Breast epithelium (tissue), 4 donors: ENCODE data around the gene KRT10. TPM values are rescaled to one million over a fixed set of nuclear protein-coding genes. Genes with fewer than 3 reads are reported as not detected.

Source experiments
- DNase-seq, 2 donors: peaks; one replicate each; pipeline ENCODE4 v3.0.0-alpha.2; 2019; ENCODE audit warnings: low spot score in 2 of 2
- H3K27ac ChIP-seq, 2 donors: fragments of 200-600 bp; sonication (generic) in 1 of 2; one replicate each; pipeline ENCODE4 v1.5.1; 2016 to 2019; ENCODE audit warnings: mild to moderate bottlenecking in 1 of 2
- H3K27me3 ChIP-seq, 2 donors: fragments of 200-600 bp; sonication (generic) in 1 of 2; one replicate each; pipeline versions ENCODE4 v1.5.1 to v1.6.0; 2017 to 2019; ENCODE audit warnings: control low read depth in 1 of 2, mild to moderate bottlenecking in 1 of 2
- H3K36me3 ChIP-seq: fragments of 200-600 bp; one replicate; pipeline ENCODE4 v1.5.1; 2019
- H3K4me1 ChIP-seq, 2 donors: fragments of 200-600 bp; sonication (generic); one replicate each; pipeline ENCODE4 v1.5.1; 2016 to 2019; ENCODE audit warnings: control low read depth in 1 of 2
- H3K4me3 ChIP-seq, 3 donors: fragments of 200-600 bp; sonication (generic); 1 replicate in 2 of 3; 2 replicates in 1 of 3; pipeline ENCODE4 v1.5.1; 2016 to 2019; ENCODE audit warnings: mild to moderate bottlenecking in 3 of 3, moderate library complexity in 2 of 3
- H3K9me3 ChIP-seq, 2 donors: fragments of 200-600 bp; sonication (generic) in 1 of 2; one replicate each; pipeline ENCODE4 v1.5.1; 2016 to 2019; ENCODE audit warnings: control low read depth in 1 of 2
- POLR2A ChIP-seq: fragments of 450-650 bp; IDR thresholded peaks from one replicate; pipeline ENCODE4 v1.6.1; 2016; ENCODE audit warnings: antibody characterized with exemption, mild to moderate bottlenecking, moderate library complexity
- POLR2AphosphoS5 ChIP-seq, 3 donors: sonication (generic); formaldehyde crosslinking; IDR thresholded peaks; one replicate each; pipeline ENCODE4 v1.6.1; 2017; ENCODE audit warnings: antibody characterized with exemption in 3 of 3
- intact Hi-C: fragments of 100-400 bp; cut with DNase I; formaldehyde crosslinking; loops from one replicate; pipeline ENCODE4 v1.15.1; 2023; ENCODE audit warnings: low total_unique reads
- total RNA-seq, 3 donors: library from RNA; depleted of rRNA; stranded (reverse); fragments of >200 nt; gene quantifications; one replicate each; pipeline ENCODE4 v1.1.0, GENCODE V29; 2016
- TF ChIP-seq, protein P1 (sequence below), 3 donors: fragments of 450-650 bp; IDR thresholded peaks; one replicate each; pipeline ENCODE4 v1.5.1; 2016 to 2017; ENCODE audit warnings: antibody characterized with exemption in 3 of 3, mild to moderate bottlenecking in 3 of 3, moderate library complexity in 3 of 3

Gene KRT10
- total RNA-seq, 3 donors from 2014 or later = 6.2 to 14.7 (median 7.6) TPM

GRCh38 chr17:40827746-40828453 lies 5.5 kb upstream of the KRT10 start:
- no peaks in the 10 kb centered on the region for H3K4me1 ChIP-seq
- no peaks in the 10 kb centered on the region for H3K36me3 ChIP-seq
- H3K4me3 ChIP-seq = no peak overlapping the region
- DNase-seq = no peak
- intact Hi-C loops = no loop called here
- no peaks in the 10 kb centered on the region for H3K9me3 ChIP-seq
- TF ChIP-seq, protein P1, sequence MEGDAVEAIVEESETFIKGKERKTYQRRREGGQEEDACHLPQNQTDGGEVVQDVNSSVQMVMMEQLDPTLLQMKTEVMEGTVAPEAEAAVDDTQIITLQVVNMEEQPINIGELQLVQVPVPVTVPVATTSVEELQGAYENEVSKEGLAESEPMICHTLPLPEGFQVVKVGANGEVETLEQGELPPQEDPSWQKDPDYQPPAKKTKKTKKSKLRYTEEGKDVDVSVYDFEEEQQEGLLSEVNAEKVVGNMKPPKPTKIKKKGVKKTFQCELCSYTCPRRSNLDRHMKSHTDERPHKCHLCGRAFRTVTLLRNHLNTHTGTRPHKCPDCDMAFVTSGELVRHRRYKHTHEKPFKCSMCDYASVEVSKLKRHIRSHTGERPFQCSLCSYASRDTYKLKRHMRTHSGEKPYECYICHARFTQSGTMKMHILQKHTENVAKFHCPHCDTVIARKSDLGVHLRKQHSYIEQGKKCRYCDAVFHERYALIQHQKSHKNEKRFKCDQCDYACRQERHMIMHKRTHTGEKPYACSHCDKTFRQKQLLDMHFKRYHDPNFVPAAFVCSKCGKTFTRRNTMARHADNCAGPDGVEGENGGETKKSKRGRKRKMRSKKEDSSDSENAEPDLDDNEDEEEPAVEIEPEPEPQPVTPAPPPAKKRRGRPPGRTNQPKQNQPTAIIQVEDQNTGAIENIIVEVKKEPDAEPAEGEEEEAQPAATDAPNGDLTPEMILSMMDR (IDR thresholded peaks at IDR 0.05) = no peak
- no peak for TF ChIP-seq POLR2AphosphoS5 (IDR thresholded peaks at IDR 0.05)
- no peak for TF ChIP-seq POLR2A
- peak overlapping the region in 1 of 2 donors; percentile 61 for H3K27ac ChIP-seq
- no peaks in the 10 kb centered on the region for H3K27me3 ChIP-seq

GRCh38 chr17:40825599-40825998 lies 3.2 kb upstream of the KRT10 start:
- Histone ChIP-seq H3K36me3 (no peaks in the 10 kb centered on the region), H3K4me3 (no peak overlapping the region), H3K27me3 (no peaks in the 10 kb centered on the region), H3K27ac (no peak overlapping the region), H3K4me1 (no peaks in the 10 kb centered on the region), H3K9me3 (no peaks in the 10 kb centered on the region)
- no peak for DNase-seq
- intact Hi-C loops = no loop called here
- TF ChIP-seq POLR2AphosphoS5 (IDR thresholded peaks at IDR 0.05) (no peak), POLR2A (no peak)
- TF ChIP-seq, protein P1 (IDR thresholded peaks at IDR 0.05) = no peak

DNA sequence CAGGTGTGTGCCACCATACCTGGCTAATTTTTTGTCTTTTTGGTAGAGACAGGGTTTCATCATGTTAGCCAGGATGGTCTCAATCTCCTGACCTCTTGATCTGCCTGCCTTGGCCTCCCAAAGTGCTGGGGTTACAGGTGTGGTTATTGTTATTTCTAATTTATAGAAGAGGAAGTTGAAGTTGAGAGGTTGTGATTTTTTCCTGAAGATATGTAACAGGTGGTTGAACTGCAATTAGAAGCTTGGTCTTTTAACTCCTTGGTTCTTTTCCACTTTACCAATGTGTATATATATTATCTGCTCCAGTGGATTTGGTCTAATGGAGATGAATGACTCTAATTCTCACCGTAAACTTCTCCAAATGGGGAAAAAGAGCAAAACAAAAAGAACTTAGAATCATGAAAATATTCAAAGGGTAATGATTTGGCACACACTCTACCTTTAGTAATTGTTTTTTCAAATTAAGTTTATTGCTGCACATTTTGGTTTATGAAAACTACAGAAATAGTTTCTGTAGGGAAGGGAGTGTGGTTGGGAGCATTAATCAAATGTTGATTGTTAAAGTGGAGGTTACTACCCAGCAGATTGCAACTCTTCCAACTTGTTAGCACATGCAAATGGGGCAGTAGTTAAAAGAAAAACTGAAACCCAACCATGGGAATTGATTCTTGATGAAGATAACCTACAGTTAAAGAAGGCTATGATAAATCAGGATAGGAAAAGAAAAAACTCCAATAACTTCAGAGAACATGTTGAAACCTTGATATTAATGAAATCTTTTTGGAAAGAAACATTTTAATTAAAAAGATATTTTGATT lies 1.8 kb upstream of the KRT10 start:
- Histone ChIP-seq H3K4me3 (no peak overlapping the region), H3K27me3 (no peaks in the 10 kb centered on the region), H3K4me1 (no peaks in the 10 kb centered on the region), H3K36me3 (no peaks in the 10 kb centered on the region), H3K27ac (no peak overlapping the region), H3K9me3 (no peaks in the 10 kb centered on the region)
- intact Hi-C loops = no loop called here
- TF ChIP-seq, protein P1 (IDR thresholded peaks at IDR 0.05) = no peak
- TF ChIP-seq POLR2AphosphoS5 (IDR thresholded peaks at IDR 0.05) (no peak), POLR2A (no peak)
- DNase-seq = no peak

GRCh38 chr17:40821536-40821935 lies 878 bp downstream of the KRT10 start:
- no peaks in the 10 kb centered on the region for H3K36me3 ChIP-seq
- no peaks in the 10 kb centered on the region for H3K4me1 ChIP-seq
- H3K9me3 ChIP-seq = no peaks in the 10 kb centered on the region
- DNase-seq = no peak
- H3K4me3 ChIP-seq = no peak overlapping the region
- no peak overlapping the region for H3K27ac ChIP-seq
- H3K27me3 ChIP-seq = no peaks in the 10 kb centered on the region
- intact Hi-C loops = no loop called here
- no peak for TF ChIP-seq POLR2A
- TF ChIP-seq POLR2AphosphoS5 (IDR thresholded peaks at IDR 0.05) = no peak
- TF ChIP-seq, protein P1 (IDR thresholded peaks at IDR 0.05) = no peak

DNA sequence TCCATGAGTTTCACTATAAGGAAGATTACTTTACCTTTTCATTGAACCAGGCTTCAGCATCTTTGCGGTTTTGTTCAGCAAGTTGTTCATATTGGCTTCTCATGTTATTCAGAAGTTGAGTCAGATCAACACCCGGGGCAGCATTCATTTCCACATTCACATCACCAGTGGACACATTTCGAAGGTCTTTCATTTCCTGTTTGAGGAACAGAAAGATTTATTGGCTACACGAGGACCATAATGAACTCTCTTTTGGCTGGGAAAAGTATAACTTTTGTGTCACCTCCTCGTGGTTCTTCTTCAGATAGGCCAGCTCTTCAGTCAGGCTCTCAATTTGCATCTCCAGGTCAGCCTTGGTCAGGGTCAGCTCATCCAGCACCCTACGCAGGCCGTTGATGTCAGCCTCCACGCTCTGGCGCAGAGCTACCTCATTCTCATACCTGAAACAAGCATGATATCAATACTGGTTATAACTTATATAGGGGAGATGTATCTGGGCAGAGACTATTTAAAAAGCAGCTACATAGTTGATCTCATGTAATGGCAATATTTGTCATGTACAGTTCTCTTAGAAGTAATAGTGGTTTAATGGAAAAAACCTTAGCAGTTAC lies 2.1 kb downstream of the KRT10 start:
- DNase-seq = no peak
- Histone ChIP-seq H3K4me3 (peak overlapping the region in 1 of 3 donors; percentile 82), H3K27me3 (no peaks in the 10 kb centered on the region), H3K27ac (no peak overlapping the region), H3K9me3 (no peaks in the 10 kb centered on the region), H3K4me1 (no peaks in the 10 kb centered on the region), H3K36me3 (no peaks in the 10 kb centered on the region)
- no peak for TF ChIP-seq POLR2A
- TF ChIP-seq, protein P1 (IDR thresholded peaks at IDR 0.05) = no peak
- no peak for TF ChIP-seq POLR2AphosphoS5 (IDR thresholded peaks at IDR 0.05)
- intact Hi-C loops = no loop called here
